ENCODE measurements around the gene RAD54L2.
"Not testable (repeated sequence)": the region's sequence is repeated elsewhere in the genome, so short reads cannot be mapped to it uniquely, and the experiment has no call there.

The RAD54L2 gene

GRCh38 chr3:51538459-51539290 is at the start of gene RAD54L2:
Gene RAD54L2 (plus strand): TSS chr3:51538719. CDS start chr3:51590421, 51,702 bp downstream.
- peak; percentile 86 for DNase-seq (ENCODE audit: low read depth)

- peak; percentile 93 for DNase-seq (ENCODE audit: low read depth)
These were observed 39.4 kb upstream of the RAD54L2 start for GRCh38 chr3:51498876-51499738.

GRCh38 chr3:51500632-51501131 is 37.8 kb upstream of the RAD54L2 start:
- DNase-seq (ENCODE audit: low read depth), result no peak

- DNase-seq (ENCODE audit: low read depth), result peak; percentile 60
These were observed 36.5 kb upstream of the RAD54L2 start for GRCh38 chr3:51501833-51502561.

GRCh38 chr3:51502562-51502910 is 36.0 kb upstream of the RAD54L2 start:
- no peak for DNase-seq (ENCODE audit: low read depth)

GRCh38 chr3:51503007-51503406 is 35.5 kb upstream of the RAD54L2 start:
- DNase-seq (ENCODE audit: low read depth), result no peak

- no peak for DNase-seq (ENCODE audit: low read depth)
These were observed 30.3 kb upstream of the RAD54L2 start for GRCh38 chr3:51508255-51508654.

- no peak for DNase-seq (ENCODE audit: low read depth)
These were observed 27.5 kb upstream of the RAD54L2 start for GRCh38 chr3:51510996-51511395.

GRCh38 chr3:51514210-51514609 is 24.3 kb upstream of the RAD54L2 start:
- no peak for DNase-seq (ENCODE audit: low read depth)

GRCh38 chr3:51519848-51520247 is 18.7 kb upstream of the RAD54L2 start:
- no peak for DNase-seq (ENCODE audit: low read depth)

GRCh38 chr3:51520906-51521730 is 17.4 kb upstream of the RAD54L2 start:
- DNase-seq (ENCODE audit: low read depth), result not testable (repeated sequence)

- DNase-seq (ENCODE audit: low read depth), result no peak
These were observed 16.1 kb upstream of the RAD54L2 start for GRCh38 chr3:51522273-51522962.

- DNase-seq (ENCODE audit: low read depth), result not testable (repeated sequence)
These were observed 13.6 kb upstream of the RAD54L2 start for GRCh38 chr3:51524874-51525273.

GRCh38 chr3:51530485-51530884 is 8.0 kb upstream of the RAD54L2 start:
- no peak for DNase-seq (ENCODE audit: low read depth)

GRCh38 chr3:51535146-51536019 is 3.1 kb upstream of the RAD54L2 start:
- no peak for DNase-seq (ENCODE audit: low read depth)

- DNase-seq (ENCODE audit: low read depth), result not testable (repeated sequence)
These were observed 888 bp upstream of the RAD54L2 start for GRCh38 chr3:51537631-51538030.

- no peak for DNase-seq (ENCODE audit: low read depth)
These were observed 432 bp upstream of the RAD54L2 start for GRCh38 chr3:51538115-51538458.

- DNase-seq (ENCODE audit: low read depth), result peak; percentile 23
These were observed 897 bp downstream of the RAD54L2 start for GRCh38 chr3:51539291-51539941.

- not testable (repeated sequence) for DNase-seq (ENCODE audit: low read depth)
These were observed 4.1 kb downstream of the RAD54L2 start for GRCh38 chr3:51542596-51542995.
